Central memory CD4-positive, alpha-beta T cell (primary cell): ENCODE data around the gene QARS1.

Experiments used
- DNase-seq: peaks from one replicate; pipeline ENCODE4 v3.0.0; 2022
- total RNA-seq, 3 experiments: gene quantifications; one replicate each; lab custom pipeline; 2026; lab: John Stamatoyannopoulos, UW

The QARS1 gene
- 132 to 182 (median 135) reads per million in 3 experiments for total RNA-seq

DNA sequence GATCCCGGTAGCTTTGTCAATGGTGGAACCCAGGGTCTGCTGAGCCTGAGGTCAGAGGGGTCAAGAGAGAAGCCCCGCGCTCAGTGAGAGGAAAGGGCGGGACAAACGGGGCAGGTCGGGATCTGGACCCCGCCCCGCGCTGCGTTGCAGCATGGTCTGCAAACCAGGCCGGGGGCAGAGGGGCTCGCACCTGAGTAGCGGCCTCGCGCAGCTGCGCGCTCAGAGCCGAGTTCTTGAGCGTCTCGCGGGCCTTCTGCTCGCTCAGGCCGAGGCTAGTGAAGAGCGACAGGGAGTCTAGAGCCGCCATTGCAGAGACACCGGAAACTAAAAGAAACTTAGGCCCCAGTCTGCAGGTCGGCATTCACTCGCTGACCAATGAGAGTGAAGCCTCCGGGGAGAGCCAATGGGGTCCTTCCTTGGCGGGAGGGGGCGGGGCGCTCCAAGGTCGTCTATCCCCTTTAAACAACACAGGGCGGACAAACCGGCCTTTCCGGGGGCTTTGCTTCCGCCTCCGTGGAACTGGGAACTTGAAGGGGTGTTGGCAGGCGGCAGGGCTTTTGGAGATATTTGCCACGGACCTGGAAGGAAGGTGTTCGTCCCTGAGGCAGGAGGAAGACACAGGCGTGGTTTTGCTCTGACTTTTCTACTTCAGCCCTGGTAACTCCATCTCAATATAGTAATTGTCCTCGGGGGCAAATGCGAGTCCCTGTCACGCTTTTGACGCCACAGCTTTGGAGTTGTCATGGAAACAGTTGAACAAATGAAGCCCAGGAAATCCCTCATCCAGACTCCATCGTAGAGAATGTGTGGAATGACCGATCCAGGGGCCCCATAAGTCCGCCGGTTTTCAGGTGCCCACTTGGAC lies at the start of gene QARS1:
Gene QARS1, minus strand, starts transcription at position 331 of the 865 bp plus-strand sequence. Its CDS starts 24 bp downstream, at position 307.
- DNase-seq, result peak; percentile 84

DNA sequence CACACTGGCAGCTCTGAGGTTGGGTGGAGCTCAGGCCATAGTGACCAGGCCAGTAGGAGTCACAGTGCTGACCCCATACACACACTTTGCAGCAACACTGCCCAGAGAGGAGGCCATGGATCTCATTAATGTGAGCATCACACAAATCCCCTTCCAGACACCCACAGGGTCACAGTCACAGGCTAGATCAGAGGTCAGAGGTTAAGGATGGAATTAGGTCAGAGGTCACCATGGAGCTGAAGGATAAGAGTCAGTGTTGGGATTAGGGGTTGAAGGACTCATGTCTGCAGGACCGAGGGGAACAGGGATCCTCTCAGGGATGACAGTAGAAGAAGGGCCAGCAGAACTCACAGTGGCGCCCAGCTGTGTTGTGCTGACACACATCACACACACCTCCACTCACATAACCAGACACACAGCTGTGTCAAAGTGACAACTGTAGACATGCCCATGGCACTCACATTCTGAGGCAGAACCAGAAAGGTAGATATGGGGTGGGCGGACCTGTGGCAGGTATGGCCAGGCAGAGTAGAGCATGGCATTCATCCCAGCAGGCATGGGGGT lies 48.9 kb upstream of the QARS1 start:
- no peak for DNase-seq

- DNase-seq, result no peak
Measured at GRCh38 chr3:49151610-49152009, 47.1 kb upstream of the QARS1 start.

GRCh38 chr3:49148159-49148558 lies 43.6 kb upstream of the QARS1 start:
- DNase-seq, result no peak

DNA sequence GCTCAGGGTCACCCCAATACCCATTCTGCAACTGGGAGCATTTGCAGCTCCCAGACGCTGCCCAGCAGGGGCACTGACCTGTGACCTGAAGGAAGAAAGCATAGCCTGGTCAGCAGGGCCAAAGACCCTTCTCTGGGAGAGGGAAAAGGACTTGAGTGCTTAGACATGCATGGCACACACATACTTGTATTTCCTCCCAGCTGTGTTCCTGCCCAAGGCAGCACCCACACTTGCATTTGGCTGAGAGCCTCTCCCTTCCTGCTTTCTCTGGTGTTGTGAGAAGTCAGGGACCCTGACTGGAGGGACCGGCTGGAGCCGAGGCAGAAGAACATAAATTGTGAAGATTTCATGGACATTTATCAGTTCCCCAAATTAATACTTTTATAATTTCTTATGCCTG lies 35.5 kb upstream of the QARS1 start:
- DNase-seq, result no peak

- no peak for DNase-seq
Measured at GRCh38 chr3:49135499-49135898, 30.9 kb upstream of the QARS1 start.

DNA sequence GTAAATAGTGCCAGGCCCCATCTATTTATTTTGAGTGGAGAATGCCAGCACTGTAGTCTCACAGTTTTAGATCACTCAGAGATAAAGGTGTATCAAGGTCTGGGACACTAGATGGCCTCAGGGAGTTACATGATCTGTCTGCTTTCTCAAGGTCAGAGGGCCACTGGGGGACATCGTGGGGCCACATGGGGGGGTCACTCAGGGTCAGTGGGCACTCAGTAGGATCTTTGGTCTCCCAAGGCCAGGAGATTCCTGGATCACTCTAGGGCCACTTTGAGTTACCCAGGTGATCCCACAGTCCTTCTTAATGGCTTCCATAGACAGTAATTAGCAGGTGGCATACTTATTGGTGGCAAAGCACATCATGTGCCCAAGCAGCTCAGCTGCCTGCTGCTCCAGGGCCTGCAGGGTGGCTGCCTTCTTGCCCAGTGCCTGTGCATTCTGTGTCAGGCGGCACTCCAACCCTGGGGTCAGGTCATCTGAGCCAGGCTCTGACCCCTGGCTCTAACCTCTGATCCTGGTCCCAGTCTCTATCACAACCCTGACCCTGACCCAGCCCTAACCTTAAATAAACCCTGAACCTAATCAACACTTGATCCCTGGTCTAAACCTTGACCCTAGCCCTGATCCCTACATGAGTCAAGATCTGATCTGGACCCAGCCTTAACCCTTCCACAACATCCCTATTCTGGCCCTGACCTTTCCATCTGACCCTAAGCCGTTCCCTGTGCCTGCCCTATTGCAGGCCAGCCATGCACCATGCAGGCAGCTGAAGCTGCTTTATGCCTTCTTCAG lies 30.1 kb upstream of the QARS1 start:
- DNase-seq, result no peak

DNA sequence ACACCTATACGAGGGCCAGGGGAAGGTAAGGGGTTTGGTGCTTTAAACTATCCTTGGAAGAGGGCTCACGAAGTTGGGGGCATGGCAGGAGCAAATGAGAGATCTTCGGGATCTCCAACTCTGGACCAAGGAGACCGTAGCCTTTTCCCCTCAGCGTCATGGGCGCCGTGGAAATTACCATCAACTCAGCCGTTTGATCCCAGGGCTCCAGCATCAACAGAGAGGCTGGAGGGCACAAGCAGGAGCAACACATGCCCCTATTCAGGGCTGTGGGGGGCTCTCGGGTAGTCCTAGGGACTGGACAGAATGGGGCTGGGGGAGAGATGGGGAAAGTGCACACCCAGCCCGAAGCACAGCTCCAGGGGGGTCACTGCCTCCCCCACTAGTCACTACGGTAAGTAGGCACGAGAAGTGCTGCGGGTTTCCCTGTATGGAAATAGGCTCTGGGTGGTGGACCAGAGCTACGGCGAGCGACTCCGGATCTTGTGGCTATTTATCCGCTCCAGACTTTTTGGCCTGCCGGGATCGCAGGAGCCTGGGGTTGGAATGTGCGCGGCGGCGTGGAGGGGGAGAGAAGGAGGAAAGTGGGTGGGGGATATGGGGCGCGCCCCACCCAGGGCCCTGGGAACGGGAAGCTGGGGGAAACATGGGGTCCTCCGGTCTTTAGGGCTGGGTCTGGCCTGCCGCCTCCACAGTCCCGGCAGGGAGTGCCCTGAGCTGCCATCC lies 28.8 kb upstream of the QARS1 start:
- DNase-seq, result no peak

GRCh38 chr3:49132437-49133225 lies 28.1 kb upstream of the QARS1 start, which contains the start of gene LAMB2:
Gene LAMB2 (minus strand): TSS chr3:49133050. CDS start chr3:49132867, 183 bp downstream.
- DNase-seq, result no peak

GRCh38 chr3:49132073-49132436 lies 27.5 kb upstream of the QARS1 start:
- DNase-seq, result no peak

- DNase-seq, result no peak
Measured at GRCh38 chr3:49131576-49131975, 27.0 kb upstream of the QARS1 start.

GRCh38 chr3:49131040-49131439 lies 26.5 kb upstream of the QARS1 start:
- DNase-seq, result no peak

DNA sequence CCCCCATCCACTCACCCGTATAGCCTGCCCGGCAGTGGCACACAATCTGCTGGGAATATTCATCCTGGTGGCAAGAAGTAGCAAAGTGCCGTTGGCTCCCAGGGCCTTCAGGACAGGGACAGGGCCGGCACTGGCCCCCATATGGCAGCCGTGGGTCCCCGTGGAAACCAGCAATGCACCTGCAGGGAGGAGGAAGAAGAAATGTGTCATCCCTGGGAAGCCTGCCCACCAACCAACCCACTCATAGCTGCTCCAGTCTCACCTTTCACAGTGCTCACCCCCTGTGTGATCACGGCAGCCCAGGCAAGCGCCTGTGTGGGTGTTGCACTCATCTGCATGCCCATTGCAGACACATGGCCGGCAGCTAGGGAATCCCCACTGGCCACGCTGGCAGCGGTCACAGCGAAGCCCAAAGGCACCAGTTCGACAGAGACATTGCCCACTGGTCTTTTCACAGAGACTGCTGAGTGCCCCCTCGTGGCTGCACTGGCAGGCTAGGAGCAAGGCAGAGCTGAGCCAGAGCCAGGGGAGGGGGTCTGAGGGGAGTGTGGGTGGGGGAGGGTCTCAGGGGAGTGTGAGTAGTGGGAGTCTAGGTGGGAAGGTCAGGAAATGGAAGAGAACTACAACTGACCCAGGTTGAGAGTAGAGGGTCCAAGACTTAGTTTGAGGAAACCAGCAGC lies 20.6 kb upstream of the QARS1 start:
- DNase-seq, result no peak

DNA sequence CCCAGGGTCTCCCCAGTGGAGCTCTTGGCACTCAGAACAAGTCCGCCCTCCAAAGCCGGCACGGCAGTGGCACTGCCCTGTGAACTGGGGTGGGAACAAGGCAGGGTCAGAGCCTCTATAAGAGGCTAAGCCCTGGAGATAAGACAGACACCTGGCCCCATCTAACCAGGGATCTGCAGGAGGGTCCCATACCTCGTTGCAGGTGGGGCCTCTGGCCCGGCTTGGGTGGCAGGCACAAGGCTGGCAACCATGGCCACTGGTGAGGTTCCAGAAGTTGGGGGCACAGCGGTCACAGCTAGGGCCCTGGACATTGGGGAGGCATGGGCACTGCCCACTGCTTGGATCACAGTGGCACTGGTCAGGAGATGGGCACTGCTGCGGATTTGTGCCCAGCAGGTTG lies 19.6 kb upstream of the QARS1 start:
- no peak for DNase-seq

- no peak for DNase-seq
Measured at GRCh38 chr3:49123687-49124086, 19.1 kb upstream of the QARS1 start.

DNA sequence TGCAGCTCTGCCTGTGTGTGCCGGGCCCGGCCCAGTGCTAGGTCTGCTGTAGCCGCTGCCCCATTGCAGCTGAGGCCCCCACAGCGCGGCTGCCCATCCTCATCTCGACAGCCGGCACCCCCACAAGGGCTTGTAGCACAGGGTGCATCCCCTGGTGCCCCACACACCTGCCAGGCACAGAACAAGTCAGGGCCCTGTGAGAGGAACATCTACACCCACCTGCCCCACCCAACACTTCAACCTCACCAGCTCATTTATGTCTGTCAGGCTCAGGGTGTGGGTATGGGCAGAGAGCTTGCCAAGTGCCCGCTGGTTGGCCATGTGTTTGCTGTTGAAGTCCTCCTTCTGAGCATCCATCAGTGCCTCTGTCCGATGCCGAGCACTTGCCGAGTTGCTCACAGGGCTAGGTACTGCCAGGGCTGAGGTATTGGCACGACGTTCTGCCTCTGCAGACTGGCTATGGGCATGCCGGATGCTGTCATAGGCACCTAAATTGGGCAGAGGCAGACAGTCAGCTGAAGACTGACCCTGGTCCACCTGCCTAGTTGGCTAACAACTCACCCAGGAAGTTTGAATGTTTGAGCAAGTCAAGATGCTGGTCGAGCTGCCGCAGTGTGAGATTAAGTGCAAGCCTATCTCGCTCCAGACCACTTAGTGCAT lies 18.5 kb upstream of the QARS1 start:
- DNase-seq, result no peak

GRCh38 chr3:49122451-49122850 lies 17.9 kb upstream of the QARS1 start:
- no peak for DNase-seq

DNA sequence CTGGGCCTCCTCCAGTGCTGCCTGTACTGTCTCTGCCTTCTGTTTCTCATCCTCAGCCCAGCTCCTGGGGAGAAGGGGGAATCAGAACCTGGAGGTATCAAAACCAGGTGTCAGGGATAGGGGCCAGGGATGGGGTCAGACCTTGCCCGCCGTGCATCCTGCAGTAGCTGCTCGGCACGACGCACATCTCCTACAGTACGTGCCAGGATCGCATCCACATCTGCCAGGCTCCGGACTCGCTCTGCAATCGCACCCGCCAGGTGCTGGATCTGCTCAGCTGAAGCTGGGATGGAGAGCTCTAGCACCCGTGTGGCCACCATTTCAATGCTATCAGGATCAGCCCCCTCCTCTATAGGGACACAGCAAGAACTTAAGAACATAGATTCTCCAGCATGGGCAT lies 17.5 kb upstream of the QARS1 start:
- DNase-seq, result no peak

GRCh38 chr3:49121132-49121736 lies 16.7 kb upstream of the QARS1 start:
- DNase-seq, result no peak

DNA sequence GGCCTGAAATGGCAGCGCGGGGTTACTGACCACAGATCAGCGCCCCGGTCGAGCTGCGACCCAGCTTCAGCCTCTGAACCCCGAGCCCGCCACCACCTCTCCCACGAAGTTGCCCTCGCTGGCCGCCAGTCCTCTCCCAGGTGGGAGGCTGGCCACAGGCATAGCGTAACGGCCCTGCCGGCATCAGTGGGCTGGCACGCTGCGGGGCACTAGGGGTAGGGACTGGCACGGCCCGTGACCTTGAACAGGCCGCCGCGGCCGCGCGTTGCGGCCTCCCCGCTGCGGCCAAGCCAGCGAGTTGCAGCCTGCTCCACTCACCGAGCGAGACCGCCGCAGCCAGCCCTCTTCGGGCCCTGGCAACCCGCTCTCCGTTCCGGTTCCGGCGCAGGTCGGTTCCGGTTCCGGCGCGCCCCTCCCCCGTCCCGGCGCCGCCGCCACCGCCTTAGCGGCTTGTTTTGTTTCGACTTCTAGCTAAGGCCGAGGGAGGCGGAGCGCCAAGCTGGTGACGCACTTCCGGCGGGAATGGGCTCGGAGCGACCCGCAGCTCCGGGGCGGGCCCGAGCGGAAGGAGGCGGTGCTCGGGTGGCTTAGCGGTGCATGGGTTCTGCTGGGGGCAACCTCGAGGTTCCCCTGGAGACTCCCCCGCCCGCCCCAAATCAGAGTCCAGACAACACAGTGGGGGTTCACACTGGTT lies 16.0 kb upstream of the QARS1 start, which contains the start of gene USP19:
Gene USP19, minus strand, starts transcription at position 386 of the 694 bp plus-strand sequence. CDS start 1,678 bp downstream, outside the sequence.
- peak; percentile 95 for DNase-seq
